Stimulated activated CD4-positive, alpha-beta T cell treated with anti-CD3 and anti-CD28 coated beads, Interleukin-2, amount 100 ng/mL, for 4 hours (primary cell): ENCODE data around the gene KLLN.
"Not testable (repeated sequence)": the region's sequence is repeated elsewhere in the genome, so short reads cannot be mapped to it uniquely, and the experiment has no call there.

ENCODE experiments used
- DNase-seq: peaks from one replicate; pipeline ENCODE4 v3.0.0-alpha.2; 2020; ENCODE audit warnings: low read depth

The KLLN gene

GRCh38 chr10:87863053-87863943 is at the start of gene KLLN, which contains the start of gene PTEN:
KLLN (minus strand) TSS chr10:87863533; CDS start chr10:87862487, 1,046 bp downstream.
PTEN (plus strand) TSS chr10:87863625; CDS start chr10:87864470, 845 bp downstream.
- DNase-seq: peak; percentile 67

- not testable (repeated sequence) for DNase-seq
Observed at GRCh38 chr10:87903396-87903795, 40.1 kb upstream of the KLLN start.

GRCh38 chr10:87897957-87898356 is 34.6 kb upstream of the KLLN start:
- not testable (repeated sequence) for DNase-seq

GRCh38 chr10:87896216-87896615 is 32.9 kb upstream of the KLLN start:
- no peak for DNase-seq

- no peak for DNase-seq
Observed at GRCh38 chr10:87895430-87895829, 32.1 kb upstream of the KLLN start.

- DNase-seq: no peak
Observed at GRCh38 chr10:87887548-87888289, 24.4 kb upstream of the KLLN start.

GRCh38 chr10:87887146-87887545 is 23.8 kb upstream of the KLLN start:
- DNase-seq: no peak

GRCh38 chr10:87886635-87887034 is 23.3 kb upstream of the KLLN start:
- DNase-seq: no peak

GRCh38 chr10:87882555-87883294 is 19.4 kb upstream of the KLLN start:
- no peak for DNase-seq

GRCh38 chr10:87881373-87882059 is 18.2 kb upstream of the KLLN start:
- DNase-seq: not testable (repeated sequence)

GRCh38 chr10:87880336-87880735 is 17.0 kb upstream of the KLLN start:
- DNase-seq: no peak

GRCh38 chr10:87878664-87879459 is 15.5 kb upstream of the KLLN start:
- DNase-seq: no peak

- no peak for DNase-seq
Observed at GRCh38 chr10:87875929-87876571, 12.7 kb upstream of the KLLN start.

- no peak for DNase-seq
Observed at GRCh38 chr10:87873656-87874055, 10.3 kb upstream of the KLLN start.

- no peak for DNase-seq
Observed at GRCh38 chr10:87872828-87873227, 9.5 kb upstream of the KLLN start.

- no peak for DNase-seq
Observed at GRCh38 chr10:87869773-87870551, 6.6 kb upstream of the KLLN start.

GRCh38 chr10:87869139-87869538 is 5.8 kb upstream of the KLLN start:
- DNase-seq: not testable (repeated sequence)

- DNase-seq: no peak
Observed at GRCh38 chr10:87868277-87868676, 4.9 kb upstream of the KLLN start.

GRCh38 chr10:87867453-87867852 is 4.1 kb upstream of the KLLN start:
- no peak for DNase-seq
